CD8-positive, alpha-beta memory T cell (primary cell): ENCODE measurements around the gene PLIN5. TPM values are rescaled to one million over a fixed set of nuclear protein-coding genes. Genes with fewer than 3 reads are reported as not detected.

Experiments
- CTCF ChIA-PET: fragments of 350-600 bp; sonication (Branson Sonifier 250); formaldehyde crosslinking; loops from one replicate; lab custom pipeline; 2021; ENCODE audit warnings: antibody characterized with exemption; lab: Charles Lee
- POLR2A ChIA-PET: fragments of 350-600 bp; sonication (Branson Sonifier 250); formaldehyde crosslinking; loops from one replicate; lab custom pipeline; 2021; ENCODE audit warnings: antibody characterized with exemption; lab: Charles Lee
- DNase-seq, 5 donors: peaks; one replicate each; pipeline versions ENCODE4 v3.0.0 to v3.0.0-alpha.2; 2020 to 2022; ENCODE audit warnings: mixed read lengths in 1 of 5
- H3K27ac ChIP-seq: one replicate; pipeline ENCODE4 v1.7.0; 2013; ENCODE audit warnings: low read depth, mild to moderate bottlenecking, low read length, moderate library complexity
- H3K27me3 ChIP-seq: 2 replicates; pipeline ENCODE4 v1.7.0; 2013; ENCODE audit warnings: low read length, mild to moderate bottlenecking; ENCODE audit not compliant: insufficient read depth, poor library complexity, severe bottlenecking
- H3K36me3 ChIP-seq: 2 replicates; pipeline ENCODE4 v1.7.0; 2013; ENCODE audit warnings: mild to moderate bottlenecking, low read length, moderate library complexity; ENCODE audit not compliant: insufficient read depth
- H3K4me1 ChIP-seq: 2 replicates; pipeline ENCODE4 v1.7.0; 2013; ENCODE audit warnings: mild to moderate bottlenecking, low read length, moderate library complexity; ENCODE audit not compliant: insufficient read depth
- H3K4me3 ChIP-seq: 2 replicates; pipeline ENCODE4 v1.7.0; 2013; ENCODE audit warnings: mild to moderate bottlenecking, low read length
- H3K9me3 ChIP-seq: 2 replicates; pipeline ENCODE4 v1.7.0; 2013; ENCODE audit warnings: mild to moderate bottlenecking, low read length
- H3K27ac Mint-ChIP-seq, 8 donors: one replicate each; pipeline ENCODE4 v1.8.0; 2020 to 2021; ENCODE audit warnings: mixed read lengths in 8 of 8, mild to moderate bottlenecking in 6 of 8, inconsistent platforms in 3 of 8, moderate library complexity in 3 of 8
- H3K27me3 Mint-ChIP-seq, 2 donors: one replicate each; pipeline ENCODE4 v1.8.0; 2020 to 2021; ENCODE audit warnings: mixed read lengths in 2 of 2, mild to moderate bottlenecking in 1 of 2, moderate library complexity in 1 of 2
- H3K36me3 Mint-ChIP-seq, 3 donors: one replicate each; pipeline ENCODE4 v1.8.0; 2020 to 2021; ENCODE audit warnings: mixed read lengths in 3 of 3, inconsistent platforms in 1 of 3, mild to moderate bottlenecking in 1 of 3
- H3K4me1 Mint-ChIP-seq, 3 donors: one replicate each; pipeline ENCODE4 v1.8.0; 2020 to 2021; ENCODE audit warnings: mixed read lengths in 3 of 3, inconsistent platforms in 1 of 3, mild to moderate bottlenecking in 1 of 3
- H3K4me3 Mint-ChIP-seq, 7 donors: one replicate each; pipeline ENCODE4 v1.8.0; 2020 to 2021; ENCODE audit warnings: mixed read lengths in 7 of 7, mild to moderate bottlenecking in 6 of 7, moderate library complexity in 4 of 7, inconsistent platforms in 2 of 7
- H3K9me3 Mint-ChIP-seq, 5 donors: one replicate each; pipeline ENCODE4 v1.8.0; 2020 to 2022; ENCODE audit warnings: mixed read lengths in 5 of 5, mild to moderate bottlenecking in 3 of 5, moderate library complexity in 2 of 5, inconsistent platforms in 1 of 5
- polyA plus RNA-seq: library from polyadenylated mRNA; unstranded; fragments of 300-500 nt; fragmentation: Illumina TruSeq; gene quantifications from one replicate; pipeline ENCODE4 v1.2.3, GENCODE V29; 2021
- total RNA-seq, 2 experiments: library from RNA; stranded (reverse); gene quantifications; one replicate each; pipeline ENCODE4 v1.2.3, GENCODE V29; 2021

Gene PLIN5
- total and polyA plus RNA-seq, 3 experiments from 2014 or later: 0.29 TPM; not detected in 2

DNA sequence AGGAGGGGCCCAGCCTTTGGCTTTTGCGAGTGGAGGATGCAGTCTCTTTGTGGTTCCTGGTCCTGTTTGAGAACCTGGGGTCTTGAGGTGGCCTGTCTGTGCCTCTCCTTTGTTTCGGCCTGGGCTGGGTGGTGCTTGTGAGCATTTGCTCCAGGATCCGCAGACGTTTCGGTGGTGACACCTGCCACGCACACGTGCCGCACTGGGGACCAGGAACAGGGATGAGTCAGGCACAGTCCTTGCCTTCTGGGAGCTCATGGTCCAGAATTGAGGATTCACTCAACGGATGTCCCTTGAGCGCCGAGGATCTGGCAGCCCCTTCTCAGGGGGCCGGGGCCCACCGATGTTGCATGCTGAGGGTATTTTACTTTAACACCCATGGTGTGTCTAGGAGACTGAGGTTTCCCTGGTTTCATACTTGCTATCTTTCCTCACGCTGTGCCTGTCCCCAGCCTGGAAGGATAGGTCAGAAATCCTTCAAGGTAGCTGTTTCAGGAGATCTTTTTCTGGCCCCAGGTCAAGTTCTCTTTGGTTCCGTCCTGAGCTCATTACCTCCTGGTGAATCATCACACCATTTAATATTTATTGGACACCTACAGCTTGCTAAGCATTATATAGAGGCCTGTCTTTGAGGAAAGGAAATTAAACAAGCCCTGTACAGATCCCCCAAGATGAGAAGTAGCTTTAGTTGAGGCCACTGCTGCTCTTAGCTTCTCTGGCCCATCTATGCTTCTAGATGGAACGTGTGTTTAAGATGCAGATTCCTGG is 57.8 kb downstream of the PLIN5 start:
- H3K4me1 ChIP-seq: peaks cover 17% of the 10 kb centered on the region
- Mint-ChIP-seq H3K4me1 (peaks cover 11 to 19% (median 16%) of the 10 kb centered on the region in 3 donors), H3K36me3 (peaks cover 0 to 27% (median 5%) of the 10 kb centered on the region in 3 donors), H3K27ac (peak overlapping the region in 1 of 8 donors; percentile 17), H3K4me3 (peak overlapping the region in 1 of 7 donors; percentile 1), H3K9me3 (no peaks in the 10 kb centered on the region), H3K27me3 (no peaks in the 10 kb centered on the region)
- peaks cover 6% of the 10 kb centered on the region for H3K36me3 ChIP-seq
- H3K27ac ChIP-seq: no peak overlapping the region
- CTCF ChIA-PET: interaction anchor here (0.6 kb wide), 1 partner anchor 201 kb away, joined by 4 read pairs; no protein-coding TSS in a partner anchor
- POLR2A ChIA-PET: no interaction called here
- H3K9me3 ChIP-seq: no peaks in the 10 kb centered on the region
- no peak for DNase-seq
- H3K27me3 ChIP-seq: no peaks in the 10 kb centered on the region
- H3K4me3 ChIP-seq: no peak overlapping the region

DNA sequence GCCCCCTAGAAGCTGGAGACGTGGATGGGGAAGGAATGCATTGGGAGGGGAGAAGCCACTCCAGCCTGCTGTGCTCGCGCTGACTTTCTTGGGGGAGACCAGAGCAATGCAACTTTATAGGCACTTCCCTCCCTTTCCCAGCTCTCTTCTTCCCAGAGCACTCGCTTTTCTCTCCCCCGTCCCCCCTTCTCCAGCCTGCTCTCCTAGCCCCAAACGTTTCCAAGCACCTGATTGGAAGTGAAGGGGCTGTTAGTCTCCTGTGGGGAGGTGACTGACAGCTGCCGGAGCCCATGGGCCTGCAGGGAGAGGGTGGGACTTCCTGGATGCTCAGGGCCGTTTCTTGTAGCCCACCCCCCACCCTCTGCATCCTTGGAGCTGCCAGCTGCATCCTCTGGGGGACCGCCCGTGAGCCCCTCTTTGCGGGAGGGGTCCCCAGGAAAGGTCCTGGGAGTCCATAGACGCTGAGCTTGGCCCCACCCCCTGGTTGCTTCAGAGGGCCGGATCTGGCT is 60.5 kb downstream of the PLIN5 start:
- peak in 1 of 5 donors; percentile 12 for DNase-seq
- Mint-ChIP-seq H3K9me3 (no peaks in the 10 kb centered on the region), H3K27ac (peak overlapping the region in 3 of 8 donors; percentile 21 to 68 (median 52)), H3K4me1 (peaks cover 15 to 25% (median 22%) of the 10 kb centered on the region in 3 donors), H3K4me3 (peak overlapping the region in 6 of 7 donors; percentile 32 to 78 (median 58)), H3K36me3 (peaks cover 0 to 25% (median 5%) of the 10 kb centered on the region in 3 donors), H3K27me3 (no peaks in the 10 kb centered on the region)
- H3K9me3 ChIP-seq: no peaks in the 10 kb centered on the region
- no peaks in the 10 kb centered on the region for H3K27me3 ChIP-seq
- no peak overlapping the region for H3K27ac ChIP-seq
- H3K4me1 ChIP-seq: peaks cover 17% of the 10 kb centered on the region
- CTCF ChIA-PET: no interaction called here
- H3K4me3 ChIP-seq: no peak overlapping the region
- peaks cover 6% of the 10 kb centered on the region for H3K36me3 ChIP-seq
- POLR2A ChIA-PET: interaction anchor here (0.5 kb wide), 1 partner anchor 951 kb away, joined by 4 read pairs; no protein-coding TSS in a partner anchor

DNA sequence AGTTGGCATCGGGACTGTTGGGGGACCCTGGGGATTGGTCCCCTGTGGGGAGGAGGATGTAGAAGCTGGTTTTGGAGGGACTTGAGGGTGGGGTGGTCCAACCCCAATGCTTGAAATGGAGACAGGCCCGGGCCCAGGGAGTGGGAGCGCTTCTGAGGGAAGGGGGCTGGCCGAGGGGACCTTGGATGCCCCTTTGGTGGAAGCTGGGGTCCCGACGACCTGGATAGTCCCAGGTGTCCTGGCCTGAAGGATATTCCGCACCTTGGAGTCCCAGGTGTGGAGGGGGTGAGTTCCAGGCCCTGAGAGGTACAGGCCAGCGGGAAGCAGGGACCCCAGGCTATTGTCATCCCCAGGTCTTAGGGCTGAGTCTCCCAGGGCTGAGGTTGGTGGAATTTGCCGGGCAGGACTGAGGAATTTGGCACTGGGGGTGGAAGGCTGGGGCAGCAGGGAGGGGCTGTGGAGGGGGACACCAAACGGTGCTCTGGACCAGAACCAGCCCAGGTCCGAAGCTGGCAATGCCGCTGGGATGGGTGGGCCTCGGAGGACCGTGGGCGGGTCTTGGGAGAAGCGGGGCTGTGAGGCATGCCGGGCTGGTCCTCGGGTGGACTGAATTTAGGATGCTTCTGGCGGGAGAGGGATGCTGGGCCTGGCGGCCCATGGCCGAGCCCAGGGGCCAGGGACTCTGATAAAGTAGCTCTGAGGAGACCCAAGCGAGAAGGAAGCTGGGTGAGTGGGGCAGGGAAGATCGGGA is 61.1 kb downstream of the PLIN5 start:
- peaks cover 0 to 25% (median 5%) of the 10 kb centered on the region in 3 donors for H3K36me3 Mint-ChIP-seq
- H3K4me1 Mint-ChIP-seq: peaks cover 15 to 25% (median 22%) of the 10 kb centered on the region in 3 donors
- no peaks in the 10 kb centered on the region for H3K27me3 Mint-ChIP-seq
- peak overlapping the region in 3 of 8 donors; percentile 21 to 76 (median 52) for H3K27ac Mint-ChIP-seq
- no peak for DNase-seq
- Histone ChIP-seq H3K27ac (no peak overlapping the region), H3K4me1 (peaks cover 17% of the 10 kb centered on the region), H3K27me3 (no peaks in the 10 kb centered on the region), H3K9me3 (no peaks in the 10 kb centered on the region), H3K4me3 (no peak overlapping the region), H3K36me3 (peaks cover 6% of the 10 kb centered on the region)
- peak overlapping the region; percentile 58 to 82 (median 73) for H3K4me3 Mint-ChIP-seq
- H3K9me3 Mint-ChIP-seq: no peaks in the 10 kb centered on the region
- ChIA-PET CTCF (no interaction called here), POLR2A (interaction anchor here (0.5 kb wide), 1 partner anchor 951 kb away, joined by 4 read pairs; no protein-coding TSS in a partner anchor)

DNA sequence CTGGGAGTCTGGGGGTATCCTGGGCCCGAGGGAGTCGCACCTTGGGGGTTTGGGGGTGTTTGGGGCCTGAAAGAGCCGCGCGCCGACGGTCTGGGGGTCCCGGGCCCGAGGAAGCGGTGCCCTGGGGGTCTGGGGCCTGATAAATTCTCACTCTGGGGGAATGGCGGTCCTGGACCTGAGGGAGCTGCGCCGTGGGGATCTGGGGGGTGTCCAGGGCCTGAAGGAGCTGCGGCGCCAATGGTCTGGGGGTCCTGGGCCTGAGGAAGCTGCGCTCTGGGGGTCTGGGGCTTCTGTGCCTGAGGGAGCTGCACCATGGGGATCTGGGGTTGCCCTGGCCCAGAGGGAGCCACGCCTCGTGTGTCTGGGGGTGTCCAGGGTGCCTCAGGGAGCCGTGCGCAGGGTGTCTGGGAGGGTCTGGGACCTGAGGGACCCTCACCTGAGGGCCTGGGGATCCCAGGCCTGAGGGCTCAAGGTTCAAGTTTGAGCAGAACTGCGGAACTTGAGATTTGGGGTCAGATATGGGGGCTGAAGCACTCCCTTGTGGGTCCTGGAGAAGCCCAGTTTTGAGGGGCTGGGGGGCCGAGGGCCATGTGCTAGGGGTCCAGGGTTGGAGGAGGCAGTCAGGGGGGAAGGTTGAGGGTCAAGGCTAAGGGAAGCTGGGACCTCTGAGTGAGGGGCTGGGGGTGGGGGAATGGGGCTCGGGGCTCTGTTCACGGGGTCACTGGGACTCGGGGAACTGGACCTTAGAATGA is 61.8 kb downstream of the PLIN5 start:
- Mint-ChIP-seq H3K4me3 (peak overlapping the region; percentile 63 to 88 (median 79)), H3K27ac (peak overlapping the region in 4 of 8 donors; percentile 56 to 76 (median 64))

More for the DNA sequence above, 61.8 kb downstream of the PLIN5 start:
- Histone ChIP-seq H3K4me3 (peak overlapping the region; percentile 50), H3K27ac (peak overlapping the region; percentile 69), H3K27me3 (no peaks in the 10 kb centered on the region), H3K4me1 (peaks cover 17% of the 10 kb centered on the region), H3K9me3 (no peaks in the 10 kb centered on the region), H3K36me3 (peaks cover 6% of the 10 kb centered on the region)
- no peaks in the 10 kb centered on the region for H3K27me3 Mint-ChIP-seq
- H3K36me3 Mint-ChIP-seq: peaks cover 0 to 22% (median 5%) of the 10 kb centered on the region in 3 donors
- H3K9me3 Mint-ChIP-seq: no peaks in the 10 kb centered on the region
- CTCF ChIA-PET: no interaction called here
- POLR2A ChIA-PET: interaction anchor here (0.7 kb wide), 1 partner anchor 385 kb away, joined by 7 read pairs; no protein-coding TSS in a partner anchor
- H3K4me1 Mint-ChIP-seq: peaks cover 15 to 25% (median 22%) of the 10 kb centered on the region in 3 donors
- no peak for DNase-seq

Other genes starting within 250 kb of the PLIN5 start
- 1 to 10 TPM; 5.9 to 7.0 TPM for gene TMIGD2, start 232.8 kb downstream of the PLIN5 start, total RNA-seq
- 40.5 TPM for gene TMIGD2, start 232.8 kb downstream of the PLIN5 start, polyA plus RNA-seq
- gene FSD1, start 230.6 kb downstream of the PLIN5 start, total RNA-seq: 10 to 100 TPM; 10.9 to 13.9 TPM
- gene FSD1, start 230.6 kb downstream of the PLIN5 start, polyA plus RNA-seq: 3.1 TPM
- 1 to 10 TPM; 3.9 to 6.1 TPM for gene STAP2, start 196.4 kb downstream of the PLIN5 start, total RNA-seq
- 1.8 TPM for gene STAP2, start 196.4 kb downstream of the PLIN5 start, polyA plus RNA-seq
- gene MPND, start 191.7 kb downstream of the PLIN5 start, total RNA-seq: 10 to 100 TPM; 17.0 to 18.3 TPM
- 8.4 TPM for gene MPND, start 191.7 kb downstream of the PLIN5 start, polyA plus RNA-seq
- 10 to 100 TPM; 39.8 to 41.2 TPM for gene SH3GL1, start 134.7 kb downstream of the PLIN5 start, total RNA-seq
- gene SH3GL1, start 134.7 kb downstream of the PLIN5 start, polyA plus RNA-seq: 24.7 TPM
- gene CHAF1A, start 132.6 kb downstream of the PLIN5 start, total RNA-seq: 10 to 100 TPM; 65.2 to 69.5 TPM
- gene CHAF1A, start 132.6 kb downstream of the PLIN5 start, polyA plus RNA-seq: 5.8 TPM
- 10 to 100 TPM; 56.6 to 60.0 TPM for gene UBXN6, start 77.4 kb downstream of the PLIN5 start, total RNA-seq
- 5.2 TPM for gene UBXN6, start 77.4 kb downstream of the PLIN5 start, polyA plus RNA-seq
- 10 to 100 TPM; 42.7 to 45.4 TPM for gene HDGFL2, start 62.9 kb downstream of the PLIN5 start, total RNA-seq
- 24.9 TPM for gene HDGFL2, start 62.9 kb downstream of the PLIN5 start, polyA plus RNA-seq
- gene PLIN4, start 16.7 kb downstream of the PLIN5 start, total RNA-seq: under 1 TPM in 1 of 2 experiments, not detected in 1; 0.04 TPM
- 0.15 TPM for gene PLIN4, start 16.7 kb downstream of the PLIN5 start, polyA plus RNA-seq
- not detected for gene LRG1, start 4.8 kb upstream of the PLIN5 start, total RNA-seq
- 0.06 TPM for gene LRG1, start 4.8 kb upstream of the PLIN5 start, polyA plus RNA-seq
- under 1 TPM; 0.55 to 0.91 TPM for gene SEMA6B, start 24.5 kb upstream of the PLIN5 start, total RNA-seq
- not detected for gene SEMA6B, start 24.5 kb upstream of the PLIN5 start, polyA plus RNA-seq
- gene TNFAIP8L1, start 104.3 kb upstream of the PLIN5 start, total RNA-seq: 10 to 100 TPM in 1 of 2 experiments, 1 to 10 TPM in 1; 9.0 to 10.0 TPM
- 9.6 TPM for gene TNFAIP8L1, start 104.3 kb upstream of the PLIN5 start, polyA plus RNA-seq
- 10 to 100 TPM; 83.2 to 88.6 TPM for gene MYDGF, start 135.1 kb upstream of the PLIN5 start, total RNA-seq
- 146 TPM for gene MYDGF, start 135.1 kb upstream of the PLIN5 start, polyA plus RNA-seq
- gene DPP9, start 188.6 kb upstream of the PLIN5 start, total RNA-seq: 100 to 1,000 TPM; 105 TPM
- gene DPP9, start 188.6 kb upstream of the PLIN5 start, polyA plus RNA-seq: 32.1 TPM